Karpas-422 (cell line): ENCODE results near the gene MLIP. TPM values are rescaled to one million over a fixed set of nuclear protein-coding genes. Genes with fewer than 3 reads are reported as not detected.
A peak's percentile ranks its signal among the peaks of the same experiment; 100 is the strongest.
"Not testable (repeated sequence)": the region's sequence is repeated elsewhere in the genome, so short reads cannot be mapped to it uniquely, and the experiment has no call there.

Experiments used
- DNase-seq: peaks from one replicate; pipeline ENCODE4 v3.0.0-alpha.2; 2015
- H2AFZ ChIP-seq: fragments of 200-600 bp; sonication (generic); 2 replicates; pipeline ENCODE4 v1.6.1; 2014; ENCODE audit warnings: antibody characterized with exemption, low read length, mixed read lengths
- H3K27ac ChIP-seq: fragments of 200-600 bp; sonication (generic); 2 replicates; pipeline ENCODE4 v1.5.1; 2014; ENCODE audit warnings: mild to moderate bottlenecking, low read length, moderate library complexity
- H3K27me3 ChIP-seq: fragments of 200-600 bp; sonication (generic); 2 replicates; pipeline ENCODE4 v1.6.1; 2014; ENCODE audit warnings: low read length, mixed read lengths
- H3K36me3 ChIP-seq: fragments of 200-600 bp; sonication (generic); 2 replicates; pipeline ENCODE4 v1.6.1; 2014; ENCODE audit warnings: low read length, mixed read lengths; ENCODE audit not compliant: insufficient read depth
- H3K4me1 ChIP-seq: fragments of 200-600 bp; sonication (generic); 2 replicates; pipeline ENCODE4 v1.6.1; 2014; ENCODE audit warnings: mild to moderate bottlenecking, low read length, mixed read lengths
- H3K4me2 ChIP-seq: fragments of 200-600 bp; sonication (generic); 2 replicates; pipeline ENCODE4 v1.6.1; 2014; ENCODE audit warnings: low read length, low read depth, mild to moderate bottlenecking; ENCODE audit not compliant: poor library complexity, severe bottlenecking
- H3K4me3 ChIP-seq: fragments of 200-600 bp; sonication (generic); 2 replicates; pipeline ENCODE4 v1.5.1; 2014; ENCODE audit warnings: mild to moderate bottlenecking, antibody characterized with exemption, low read length, mixed read lengths
- H3K79me2 ChIP-seq: fragments of 200-600 bp; sonication (generic); 2 replicates; pipeline ENCODE4 v1.6.1; 2014; ENCODE audit warnings: mild to moderate bottlenecking, low read length, mixed read lengths
- H3K9ac ChIP-seq: fragments of 200-600 bp; sonication (generic); 2 replicates; pipeline ENCODE4 v1.6.0; 2014; ENCODE audit warnings: low read length
- H3K9me2 ChIP-seq: fragments of 200-600 bp; sonication (generic), shearing (Covaris generic); replicated peaks from 2 replicates; pipeline ENCODE4 v1.6.0; 2014; ENCODE audit warnings: mild to moderate bottlenecking, low read length, moderate library complexity; ENCODE audit not compliant: insufficient read depth
- H3K9me3 ChIP-seq: fragments of 300-700, 200-600 bp; sonication (generic); 2 replicates; pipeline ENCODE4 v1.6.1; 2014; ENCODE audit warnings: low read length, mixed read lengths
- H4K20me1 ChIP-seq: fragments of 200-600 bp; sonication (generic); 2 replicates; pipeline ENCODE4 v1.6.1; 2014; ENCODE audit warnings: mild to moderate bottlenecking, antibody characterized with exemption, low read length, low read depth; ENCODE audit not compliant: insufficient read depth
- total RNA-seq: library from RNA; depleted of rRNA; stranded (reverse); fragments of >200 nt; shearing (Covaris generic); gene quantifications from 2 replicates; pipeline ENCODE4 v1.2.3, GENCODE V29; 2014; ENCODE audit warnings: low replicate concordance

Gene MLIP
- total RNA-seq, 1 experiment from 2014 or later: not detected

DNA sequence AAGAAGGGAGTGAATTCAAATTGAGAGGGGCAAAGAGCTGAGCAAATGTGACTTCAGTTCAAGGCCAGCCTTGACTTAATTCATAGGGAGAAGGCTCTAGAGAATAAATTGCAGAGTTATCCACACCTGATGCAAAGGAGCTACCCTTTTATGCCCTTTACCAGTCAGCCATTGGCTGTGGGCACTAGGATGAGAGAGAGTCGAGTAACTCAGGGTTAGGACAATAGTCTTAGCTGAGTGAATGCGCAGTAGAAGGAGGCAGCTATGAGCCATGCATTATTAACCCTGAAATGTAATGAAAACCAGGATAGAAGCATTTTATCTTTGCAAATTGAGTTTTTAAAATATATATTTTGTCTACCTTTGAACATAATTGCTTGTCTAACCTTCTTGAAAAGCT, 134.0 kb downstream of the MLIP start:
- Histone ChIP-seq H3K4me2 (no peak overlapping the region), H3K4me3 (no peak overlapping the region), H2AFZ (no peak overlapping the region)

DNA sequence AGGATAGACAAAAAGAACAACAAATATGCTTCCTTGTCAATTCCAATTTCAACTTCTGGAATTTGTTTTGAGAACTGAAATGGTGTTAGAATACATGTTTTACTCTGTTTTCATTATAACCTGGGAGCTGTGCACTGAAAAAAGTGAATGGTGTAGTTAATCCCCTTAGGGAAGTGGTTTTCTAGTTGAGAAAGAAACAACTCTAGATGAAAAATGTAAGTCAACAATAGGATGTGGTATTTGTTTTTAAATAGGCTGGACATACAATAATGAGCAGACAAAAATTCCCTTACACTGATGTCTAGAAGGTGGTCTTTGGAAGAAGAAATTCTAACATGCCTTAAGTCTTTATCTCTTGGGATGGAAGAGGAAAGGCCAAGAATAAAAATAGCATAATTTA, 137.1 kb downstream of the MLIP start:
- Histone ChIP-seq H3K9me3 (no peaks in the 10 kb centered on the region; the same call in 1 of the 2 replicates), H3K27ac (no peak overlapping the region), H3K27me3 (no peaks in the 10 kb centered on the region), H3K4me1 (no peaks in the 10 kb centered on the region), H3K9ac (no peak overlapping the region), H4K20me1 (no peaks in the 10 kb centered on the region), H3K4me3 (no peak overlapping the region), H3K36me3 (no peaks in the 10 kb centered on the region), H2AFZ (no peak overlapping the region), H3K79me2 (no peaks in the 10 kb centered on the region), H3K4me2 (no peak overlapping the region), H3K9me2 (no peaks in the 10 kb centered on the region)
- no peak for DNase-seq

More for the DNA sequence above, 134.0 kb downstream of the MLIP start:
- Histone ChIP-seq H3K4me1 (no peaks in the 10 kb centered on the region), H3K27me3 (no peaks in the 10 kb centered on the region), H3K9ac (no peak overlapping the region), H3K27ac (no peak overlapping the region), H4K20me1 (no peaks in the 10 kb centered on the region), H3K36me3 (no peaks in the 10 kb centered on the region), H3K9me2 (no peaks in the 10 kb centered on the region), H3K79me2 (no peaks in the 10 kb centered on the region), H3K9me3 (no peaks in the 10 kb centered on the region)
- DNase-seq: no peak

DNA sequence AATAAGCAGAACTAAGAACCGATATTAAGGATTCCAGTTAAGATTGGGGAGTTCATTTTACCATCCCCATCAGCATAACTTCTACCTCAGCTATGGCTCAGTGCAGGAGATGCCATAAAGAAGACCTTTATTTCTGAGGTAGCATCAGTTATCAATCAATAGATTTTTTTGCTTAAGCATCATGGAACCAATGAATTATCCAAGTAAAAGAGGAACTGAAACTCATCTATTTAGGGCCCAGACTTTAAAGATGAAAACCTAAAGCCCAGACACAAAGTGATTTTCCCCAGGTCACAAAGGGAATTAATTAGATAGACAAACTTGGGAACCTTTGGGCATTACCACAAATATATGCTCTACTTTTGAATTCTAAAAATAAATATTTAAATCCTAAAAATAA, 137.8 kb downstream of the MLIP start:
- Histone ChIP-seq H3K4me2 (no peak overlapping the region), H3K9ac (no peak overlapping the region), H3K27ac (no peak overlapping the region), H3K9me3 (no peaks in the 10 kb centered on the region; the same call in 1 of the 2 replicates), H3K36me3 (no peaks in the 10 kb centered on the region), H3K79me2 (no peaks in the 10 kb centered on the region), H3K9me2 (no peaks in the 10 kb centered on the region), H4K20me1 (no peaks in the 10 kb centered on the region), H3K4me1 (no peaks in the 10 kb centered on the region), H3K4me3 (no peak overlapping the region), H2AFZ (no peak overlapping the region), H3K27me3 (no peaks in the 10 kb centered on the region)
- DNase-seq: peak; percentile 43

DNA sequence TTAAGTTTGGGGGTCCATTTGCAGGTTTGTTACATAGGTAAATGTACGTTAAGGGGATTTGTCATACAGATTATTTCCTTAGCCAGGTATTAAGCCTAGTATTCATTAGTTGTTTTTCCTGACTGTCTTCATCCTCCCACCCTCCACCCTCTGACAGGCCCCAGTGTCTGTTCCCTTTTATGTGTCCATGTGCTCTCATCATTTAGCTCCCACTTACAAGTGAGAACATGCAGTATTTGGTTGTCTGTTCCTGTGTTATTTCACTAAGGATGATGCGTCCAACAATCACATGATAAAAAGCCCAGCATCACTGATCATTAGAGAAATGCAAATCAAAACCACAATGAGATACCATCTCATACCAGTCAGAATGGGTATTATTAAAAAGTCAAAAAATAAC, 138.6 kb downstream of the MLIP start:
- not testable (repeated sequence) for H4K20me1 ChIP-seq, H3K36me3 ChIP-seq, H2AFZ ChIP-seq, H3K27me3 ChIP-seq, DNase-seq, H3K9me3 ChIP-seq, H3K4me2 ChIP-seq, H3K27ac ChIP-seq, H3K9me2 ChIP-seq, H3K4me1 ChIP-seq, H3K9ac ChIP-seq, H3K79me2 ChIP-seq, H3K4me3 ChIP-seq

DNA sequence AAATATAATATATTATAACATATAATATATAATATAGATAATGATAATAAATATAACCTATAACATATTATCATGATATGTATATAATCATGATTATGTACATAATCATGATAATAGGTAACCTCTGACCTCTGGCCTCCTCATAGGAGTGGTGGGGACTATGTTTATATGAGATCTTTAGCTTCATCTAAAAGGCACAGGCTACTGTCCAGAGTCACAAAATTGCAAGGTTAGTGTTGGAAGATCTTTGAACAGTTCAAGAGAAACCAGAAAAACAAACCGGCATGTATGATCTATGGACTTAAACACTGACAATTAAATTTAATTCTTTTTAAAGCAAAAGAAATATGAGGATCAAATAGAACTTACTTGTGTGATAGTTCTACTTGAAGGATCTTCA, 141.3 kb downstream of the MLIP start:
- Histone ChIP-seq H3K4me3 (no peak overlapping the region), H3K9ac (no peak overlapping the region), H3K4me2 (no peak overlapping the region), H3K79me2 (no peaks in the 10 kb centered on the region), H3K27me3 (no peaks in the 10 kb centered on the region), H4K20me1 (no peaks in the 10 kb centered on the region), H3K27ac (no peak overlapping the region), H2AFZ (no peak overlapping the region), H3K9me3 (no peaks in the 10 kb centered on the region; the same call in 1 of the 2 replicates), H3K36me3 (no peaks in the 10 kb centered on the region), H3K9me2 (no peaks in the 10 kb centered on the region), H3K4me1 (no peaks in the 10 kb centered on the region)
- DNase-seq: no peak

DNA sequence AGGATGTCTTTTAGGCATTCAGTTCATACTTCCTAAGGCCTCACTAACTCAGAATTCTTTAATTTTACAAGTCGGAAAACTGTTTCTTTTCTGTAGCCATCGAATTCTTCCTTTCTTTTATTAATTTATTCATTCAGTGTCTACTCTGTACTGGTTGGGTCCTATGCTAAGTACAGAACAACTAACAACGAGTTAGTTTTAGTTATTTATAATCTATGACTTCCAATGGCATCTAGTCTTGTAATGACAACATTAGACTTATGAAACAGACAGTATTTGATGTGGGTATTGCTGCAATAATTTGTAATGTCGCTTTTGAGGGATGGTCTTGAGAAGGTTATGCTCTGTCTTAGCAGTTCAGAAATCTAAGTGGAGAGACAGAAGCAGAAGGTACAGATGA, 141.7 kb downstream of the MLIP start:
- H3K36me3 ChIP-seq: no peaks in the 10 kb centered on the region
- H3K27me3 ChIP-seq: no peaks in the 10 kb centered on the region
- H3K9me2 ChIP-seq: no peaks in the 10 kb centered on the region
- no peaks in the 10 kb centered on the region for H4K20me1 ChIP-seq
- H3K79me2 ChIP-seq: no peaks in the 10 kb centered on the region
- no peaks in the 10 kb centered on the region for H3K4me1 ChIP-seq
- H3K9me3 ChIP-seq: no peaks in the 10 kb centered on the region; the same call in 1 of the 2 replicates
- DNase-seq: no peak
- no peak overlapping the region for H3K4me2 ChIP-seq
- no peak overlapping the region for H3K27ac ChIP-seq
- no peak overlapping the region for H3K4me3 ChIP-seq
- H2AFZ ChIP-seq: no peak overlapping the region
- no peak overlapping the region for H3K9ac ChIP-seq

DNA sequence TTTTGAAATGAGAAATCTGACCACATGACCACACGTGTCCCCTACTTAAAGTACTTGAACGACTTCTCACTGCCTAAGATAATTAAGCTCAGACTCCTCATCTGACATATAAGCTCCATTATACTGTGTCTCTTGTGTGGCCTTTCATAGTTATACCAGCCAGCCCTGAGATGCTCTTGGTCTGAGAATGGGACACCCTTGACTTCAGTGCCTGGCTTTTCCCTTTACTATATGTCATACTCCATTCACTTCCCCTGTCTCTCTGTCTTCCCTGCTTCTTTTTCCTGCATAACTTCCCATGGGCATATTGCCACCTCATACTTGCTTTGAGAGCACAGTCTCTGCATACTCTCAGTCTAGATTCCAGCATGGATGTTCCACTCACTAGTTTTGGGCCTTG, 143.6 kb downstream of the MLIP start:
- Histone ChIP-seq H3K27me3 (no peaks in the 10 kb centered on the region), H3K79me2 (no peaks in the 10 kb centered on the region), H3K27ac (no peak overlapping the region), H3K9ac (no peak overlapping the region), H4K20me1 (no peaks in the 10 kb centered on the region), H3K9me3 (no peaks in the 10 kb centered on the region; the same call in 1 of the 2 replicates), H2AFZ (no peak overlapping the region), H3K9me2 (no peaks in the 10 kb centered on the region), H3K4me3 (no peak overlapping the region), H3K4me1 (no peaks in the 10 kb centered on the region), H3K4me2 (no peak overlapping the region), H3K36me3 (no peaks in the 10 kb centered on the region)
- DNase-seq: no peak

DNA sequence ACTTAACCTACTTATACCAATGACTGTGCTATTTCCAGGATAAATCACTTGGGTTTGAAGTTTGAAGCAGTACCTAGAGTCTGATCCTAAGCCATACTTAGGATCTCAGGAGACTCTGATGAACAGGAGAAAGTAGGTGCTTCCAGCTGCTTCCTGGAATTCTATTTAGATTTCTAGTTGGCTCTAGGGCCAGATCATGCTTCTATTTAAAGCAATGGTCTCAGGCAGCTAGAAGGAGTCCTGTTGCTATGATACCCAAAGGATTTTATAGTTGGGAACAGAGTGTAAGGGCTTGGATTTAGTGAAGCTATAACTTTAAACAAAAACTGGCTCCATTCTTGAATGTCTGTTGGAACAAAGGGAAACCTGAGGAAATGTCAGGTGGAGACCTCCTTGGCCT, 144.6 kb downstream of the MLIP start:
- Histone ChIP-seq H3K4me1 (no peaks in the 10 kb centered on the region), H3K36me3 (no peaks in the 10 kb centered on the region), H4K20me1 (no peaks in the 10 kb centered on the region), H3K4me2 (no peak overlapping the region), H3K4me3 (no peak overlapping the region), H3K27ac (no peak overlapping the region), H3K9me2 (no peaks in the 10 kb centered on the region), H2AFZ (no peak overlapping the region), H3K9ac (no peak overlapping the region), H3K9me3 (no peaks in the 10 kb centered on the region; the same call in 1 of the 2 replicates), H3K79me2 (no peaks in the 10 kb centered on the region), H3K27me3 (no peaks in the 10 kb centered on the region)
- DNase-seq: no peak

DNA sequence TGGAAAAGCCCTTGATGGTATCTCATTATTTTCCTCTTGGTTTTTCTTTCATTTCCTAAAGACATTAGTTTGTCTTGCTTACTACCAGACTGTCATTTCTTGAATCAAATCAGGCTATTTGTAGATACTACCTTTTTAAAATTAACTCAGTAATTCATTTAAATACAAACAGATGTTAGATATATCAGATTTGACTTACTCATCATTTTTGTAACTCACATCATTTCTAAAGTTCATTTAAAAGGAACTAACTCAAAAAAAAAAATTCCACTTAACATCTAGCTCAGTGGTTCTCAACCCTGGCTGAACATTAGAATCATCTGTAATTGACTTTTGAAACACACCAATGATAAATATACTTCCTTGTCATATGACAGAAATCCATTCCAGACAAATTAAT, 148.8 kb downstream of the MLIP start:
- no peaks in the 10 kb centered on the region for H3K79me2 ChIP-seq
- H2AFZ ChIP-seq: no peak overlapping the region
- no peaks in the 10 kb centered on the region; the same call in 1 of the 2 replicates for H3K9me2 ChIP-seq

More for the DNA sequence above, 148.8 kb downstream of the MLIP start:
- Histone ChIP-seq H3K9me3 (no peaks in the 10 kb centered on the region), H3K27me3 (no peaks in the 10 kb centered on the region), H3K4me3 (no peak overlapping the region), H4K20me1 (no peaks in the 10 kb centered on the region), H3K4me2 (no peak overlapping the region), H3K9ac (no peak overlapping the region), H3K4me1 (no peaks in the 10 kb centered on the region), H3K36me3 (no peaks in the 10 kb centered on the region), H3K27ac (no peak overlapping the region)
- no peak for DNase-seq
